GM23248 (cell line): ENCODE measurements around the gene TRPM1.

Source experiments
- EZH2 ChIP-seq: fragments of 200-600 bp; sonication (generic); IDR thresholded peaks from 2 replicates; pipeline ENCODE4 v1.6.1; 2018; ENCODE audit warnings: antibody characterized with exemption, mild to moderate bottlenecking; ENCODE audit not compliant: insufficient read depth, poor library complexity, severe bottlenecking
- EZH2phosphoT487 ChIP-seq: fragments of 200-600 bp; sonication (generic); IDR thresholded peaks from 2 replicates; pipeline ENCODE4 v1.6.1; 2018; ENCODE audit warnings: antibody characterized with exemption, moderate library complexity, mild to moderate bottlenecking, low read depth; ENCODE audit not compliant: insufficient read depth

GRCh38 chr15:31027910-31028578 lies 73.5 kb downstream of the TRPM1 start:
- no peak for TF ChIP-seq EZH2phosphoT487
- no peak for TF ChIP-seq EZH2
